Measurements from ENCODE around the gene CDK5RAP3. TPM values are rescaled to one million over a fixed set of nuclear protein-coding genes. Genes with fewer than 3 reads are reported as not detected.
A peak's percentile ranks its signal among the peaks of the same experiment; 100 is the strongest.

Gene CDK5RAP3
- polyA plus RNA-seq, 1 of the 3 experiments (the other 2 are of a cell fraction): 208 TPM

- POLR2A ChIA-PET: interaction anchor here (0.8 to 10.5 kb wide), 12 partner anchors 10 to 88 kb away, joined by 3 to 223 read pairs (median 6); partner anchors contain the start of gene CDK5RAP3
- peak overlapping the region; percentile 82 for H3K4me2 ChIP-seq
- TF ChIP-seq NRF1 (IDR thresholded peaks at IDR 0.05; ENCODE audit: low read depth, low read length): no peak; the same call in 1 of the 2 replicates
- no peak for TF ChIP-seq TEAD4 (IDR thresholded peaks at IDR 0.05; ENCODE audit: borderline replicate concordance, insufficient read depth)
- TF ChIP-seq SMC3 (IDR thresholded peaks at IDR 0.05; ENCODE audit: low read depth, low read length): no peak
- no peak for TF ChIP-seq MEF2A (IDR thresholded peaks at IDR 0.05; ENCODE audit: borderline replicate concordance, low read depth)
- no peak for TF ChIP-seq RCOR1 (IDR thresholded peaks at IDR 0.05; ENCODE audit: low read length)
- TF ChIP-seq CHD2 (IDR thresholded peaks at IDR 0.05; ENCODE audit: low read length, partially characterized antibody): peak; percentile 79
- TF ChIP-seq, protein P1, sequence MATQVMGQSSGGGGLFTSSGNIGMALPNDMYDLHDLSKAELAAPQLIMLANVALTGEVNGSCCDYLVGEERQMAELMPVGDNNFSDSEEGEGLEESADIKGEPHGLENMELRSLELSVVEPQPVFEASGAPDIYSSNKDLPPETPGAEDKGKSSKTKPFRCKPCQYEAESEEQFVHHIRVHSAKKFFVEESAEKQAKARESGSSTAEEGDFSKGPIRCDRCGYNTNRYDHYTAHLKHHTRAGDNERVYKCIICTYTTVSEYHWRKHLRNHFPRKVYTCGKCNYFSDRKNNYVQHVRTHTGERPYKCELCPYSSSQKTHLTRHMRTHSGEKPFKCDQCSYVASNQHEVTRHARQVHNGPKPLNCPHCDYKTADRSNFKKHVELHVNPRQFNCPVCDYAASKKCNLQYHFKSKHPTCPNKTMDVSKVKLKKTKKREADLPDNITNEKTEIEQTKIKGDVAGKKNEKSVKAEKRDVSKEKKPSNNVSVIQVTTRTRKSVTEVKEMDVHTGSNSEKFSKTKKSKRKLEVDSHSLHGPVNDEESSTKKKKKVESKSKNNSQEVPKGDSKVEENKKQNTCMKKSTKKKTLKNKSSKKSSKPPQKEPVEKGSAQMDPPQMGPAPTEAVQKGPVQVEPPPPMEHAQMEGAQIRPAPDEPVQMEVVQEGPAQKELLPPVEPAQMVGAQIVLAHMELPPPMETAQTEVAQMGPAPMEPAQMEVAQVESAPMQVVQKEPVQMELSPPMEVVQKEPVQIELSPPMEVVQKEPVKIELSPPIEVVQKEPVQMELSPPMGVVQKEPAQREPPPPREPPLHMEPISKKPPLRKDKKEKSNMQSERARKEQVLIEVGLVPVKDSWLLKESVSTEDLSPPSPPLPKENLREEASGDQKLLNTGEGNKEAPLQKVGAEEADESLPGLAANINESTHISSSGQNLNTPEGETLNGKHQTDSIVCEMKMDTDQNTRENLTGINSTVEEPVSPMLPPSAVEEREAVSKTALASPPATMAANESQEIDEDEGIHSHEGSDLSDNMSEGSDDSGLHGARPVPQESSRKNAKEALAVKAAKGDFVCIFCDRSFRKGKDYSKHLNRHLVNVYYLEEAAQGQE (IDR thresholded peaks at IDR 0.05; ENCODE audit: low read depth, low read length): no peak; the same call in 1 of the 2 replicates
- peak; percentile 98 for TF ChIP-seq MXI1 (IDR thresholded peaks at IDR 0.05; ENCODE audit: low read depth, low read length)
- TF ChIP-seq, protein P2, sequence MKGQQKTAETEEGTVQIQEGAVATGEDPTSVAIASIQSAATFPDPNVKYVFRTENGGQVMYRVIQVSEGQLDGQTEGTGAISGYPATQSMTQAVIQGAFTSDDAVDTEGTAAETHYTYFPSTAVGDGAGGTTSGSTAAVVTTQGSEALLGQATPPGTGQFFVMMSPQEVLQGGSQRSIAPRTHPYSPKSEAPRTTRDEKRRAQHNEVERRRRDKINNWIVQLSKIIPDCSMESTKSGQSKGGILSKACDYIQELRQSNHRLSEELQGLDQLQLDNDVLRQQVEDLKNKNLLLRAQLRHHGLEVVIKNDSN (IDR thresholded peaks at IDR 0.05; ENCODE audit: borderline replicate concordance, low read depth): no peak
- TF ChIP-seq RXRA (IDR thresholded peaks at IDR 0.05; ENCODE audit: borderline replicate concordance, low read depth): no peak
- TF ChIP-seq ZBTB33 (IDR thresholded peaks at IDR 0.05; ENCODE audit: borderline replicate concordance, low read depth): no peak
- peak; percentile 65; the same call in 1 of the 2 replicates for TF ChIP-seq TCF12 (IDR thresholded peaks at IDR 0.05)
- TF ChIP-seq JUND (IDR thresholded peaks at IDR 0.05): no peak
- TF ChIP-seq NFIC (IDR thresholded peaks at IDR 0.05; ENCODE audit: borderline replicate concordance): no peak
- TF ChIP-seq TAF1 (IDR thresholded peaks at IDR 0.05; ENCODE audit: borderline replicate concordance, low read depth, low read length): no peak
- peak; percentile 19; the same call in 1 of the 2 replicates for TF ChIP-seq SIN3A (IDR thresholded peaks at IDR 0.05; ENCODE audit: borderline replicate concordance, low read depth, low read length)
- no peak for TF ChIP-seq FOSL2 (IDR thresholded peaks at IDR 0.05; ENCODE audit: borderline replicate concordance, low read depth)
- TF ChIP-seq GATA2 (CRISPR knock-in tag; IDR thresholded peaks at IDR 0.05): peak; percentile 54
- TF ChIP-seq FOXM1 (IDR thresholded peaks at IDR 0.05; ENCODE audit: low read depth): no peak
- peak; percentile 51; the same call in 1 of the 2 replicates for TF ChIP-seq FOXJ3 (CRISPR knock-in tag; IDR thresholded peaks at IDR 0.05)
- TF ChIP-seq USF2 (IDR thresholded peaks at IDR 0.05; ENCODE audit: borderline replicate concordance, low read depth, low read length): no peak
- no peak for TF ChIP-seq YY1 (IDR thresholded peaks at IDR 0.05; ENCODE audit: low read depth)
- peak; percentile 81 for TF ChIP-seq RFX5 (IDR thresholded peaks at IDR 0.05; ENCODE audit: low read length)
- TF ChIP-seq, protein P3, sequence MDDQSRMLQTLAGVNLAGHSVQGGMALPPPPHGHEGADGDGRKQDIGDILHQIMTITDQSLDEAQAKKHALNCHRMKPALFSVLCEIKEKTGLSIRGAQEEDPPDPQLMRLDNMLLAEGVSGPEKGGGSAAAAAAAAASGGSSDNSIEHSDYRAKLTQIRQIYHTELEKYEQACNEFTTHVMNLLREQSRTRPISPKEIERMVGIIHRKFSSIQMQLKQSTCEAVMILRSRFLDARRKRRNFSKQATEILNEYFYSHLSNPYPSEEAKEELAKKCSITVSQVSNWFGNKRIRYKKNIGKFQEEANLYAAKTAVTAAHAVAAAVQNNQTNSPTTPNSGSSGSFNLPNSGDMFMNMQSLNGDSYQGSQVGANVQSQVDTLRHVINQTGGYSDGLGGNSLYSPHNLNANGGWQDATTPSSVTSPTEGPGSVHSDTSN (IDR thresholded peaks at IDR 0.05): no peak; the same call in 1 of the 2 replicates
- no peak for TF ChIP-seq ELF1 (IDR thresholded peaks at IDR 0.05)
- no peak for TF ChIP-seq POLR2AphosphoS5 (IDR thresholded peaks at IDR 0.05; ENCODE audit: low read depth, low read length)
- peak in 1 of 2 experiments; percentile 72; a peak in 1 of 4 replicates for TF ChIP-seq EP300 (IDR thresholded peaks at IDR 0.05; ENCODE audit: borderline replicate concordance in 1 of 2, low read depth in 1 of 2, low read length in 1 of 2)
Measured at GRCh38 chr17:48012151-48012520, 41.2 kb downstream of the CDK5RAP3 start.

More at GRCh38 chr17:48012151-48012520, 41.2 kb downstream of the CDK5RAP3 start:
- H3K9me3 ChIP-seq: no peaks in the 10 kb centered on the region
- peaks cover 3% of the 10 kb centered on the region for H3F3A ChIP-seq (replicated peaks; ENCODE audit: insufficient read depth)
- DNase-seq: peak; percentile 95
- no peaks in the 10 kb centered on the region for H3K79me2 ChIP-seq (ENCODE audit: insufficient read depth)
- H3K4me3 ChIP-seq (ENCODE audit: low read depth in 2 of 2, low read length in 1 of 2): peak overlapping the region; percentile 42 to 51
- no peaks in the 10 kb centered on the region for H4K20me1 ChIP-seq (ENCODE audit: insufficient read depth)
- 27% methylated on average over 33 of the region's 34 CpGs for WGBS (ENCODE audit: low lambda C conversion rate)
- H3K27ac ChIP-seq (ENCODE audit: low read depth in 2 of 2, low read length in 1 of 2): peak overlapping the region in 1 of 2 experiments; percentile 100; a peak in 2 of 4 replicates
- H3K4me1 ChIP-seq (ENCODE audit: control insufficient read depth in 1 of 2, insufficient read depth in 2 of 2, low read depth in 1 of 2, low read length in 1 of 2): peaks cover 15 to 54% of the 10 kb centered on the region in 2 experiments
- H3K36me3 ChIP-seq (replicated peaks in 1 of 2; ENCODE audit: control insufficient read depth in 1 of 2, insufficient read depth in 2 of 2, low read length in 1 of 2): no peaks in the 10 kb centered on the region
- CTCF ChIA-PET: interaction anchor here (1.0 to 31.3 kb wide), 6 partner anchors 9 to 257 kb away, joined by 4 to 1752 read pairs (median 250); partner anchors contain the start of genes CDK5RAP3, NFE2L1, PNPO and PRR15L
- no peaks in the 10 kb centered on the region for H3K27me3 ChIP-seq (ENCODE audit: insufficient read depth)
- peak overlapping the region; percentile 24; the same call in 1 of the 2 replicates for H3K9ac ChIP-seq
- H3K9me2 ChIP-seq: no peaks in the 10 kb centered on the region
- peak overlapping the region; percentile 60 for H2AFZ ChIP-seq (ENCODE audit: low read depth)

Measured in SK-N-SH (cell line).